IMR-90 (cell line): Measurements from ENCODE around the gene KATNAL2. TPM values are rescaled to one million over a fixed set of nuclear protein-coding genes. Genes with fewer than 3 reads are reported as not detected.

Source experiments
- ATAC-seq: fragments of 200-7000 bp; cut with Tn5 transposase; 2 replicates; pipeline ENCODE4 v1.9.1; 2020; ENCODE audit warnings: low read depth, mild to moderate bottlenecking, moderate library complexity
- BruUV-seq: library from RNA; stranded (reverse); fragments of 400-500 nt; replicated peaks from 2 replicates; lab custom pipeline; 2021; lab: Mats Ljungman, UMichigan
- CTCF ChIA-PET: fragments of 300-600 bp; formaldehyde crosslinking; extraction: SDS; loops from one replicate; lab custom pipeline; 2021; ENCODE audit warnings: antibody characterized with exemption; lab: Yijun Ruan, JAX
- POLR2A ChIA-PET: fragments of 300-600 bp; sonication (Branson Sonifier 250); formaldehyde crosslinking; loops from one replicate; lab custom pipeline; 2022; ENCODE audit warnings: antibody characterized with exemption; ENCODE audit not compliant: unreplicated experiment; lab: Charles Lee
- DNase-seq: peaks from one replicate; pipeline ENCODE4 v3.0.0; 2013
- H2AFZ ChIP-seq: replicated peaks from 2 replicates; pipeline ENCODE3; 2013; ENCODE audit warnings: low read length, mild to moderate bottlenecking; ENCODE audit not compliant: poor library complexity
- H2AK5ac ChIP-seq: 2 replicates; pipeline ENCODE4 v1.6.1; 2013; ENCODE audit warnings: low read depth, low read length, inconsistent platforms
- H2AK9ac ChIP-seq: replicated peaks from 2 replicates; pipeline ENCODE3; 2013; ENCODE audit warnings: mild to moderate bottlenecking, low read depth, low read length, moderate library complexity; ENCODE audit not compliant: poor library complexity
- H2BK120ac ChIP-seq: 2 replicates; pipeline ENCODE4 v1.6.1; 2013; ENCODE audit warnings: low read depth, low read length, inconsistent platforms
- H2BK15ac ChIP-seq: 3 replicates; pipeline ENCODE4 v1.6.1; 2013; ENCODE audit warnings: low read depth, low read length, inconsistent platforms
- H2BK20ac ChIP-seq: 2 replicates; pipeline ENCODE4 v1.6.1; 2013; ENCODE audit warnings: low read depth, mild to moderate bottlenecking, inconsistent platforms, low read length, moderate library complexity
- H2BK5ac ChIP-seq: 2 replicates; pipeline ENCODE4 v1.6.1; 2013; ENCODE audit warnings: mild to moderate bottlenecking, low read depth, low read length, inconsistent platforms; ENCODE audit not compliant: poor library complexity, severe bottlenecking
- H3K14ac ChIP-seq: replicated peaks from 2 replicates; pipeline ENCODE4 v1.6.1; 2013; ENCODE audit warnings: low read depth, low read length, inconsistent platforms
- H3K18ac ChIP-seq: 2 replicates; pipeline ENCODE4 v1.6.1; 2013; ENCODE audit warnings: low read depth, low read length, control low read depth
- H3K23ac ChIP-seq: 2 replicates; pipeline ENCODE4 v1.6.1; 2013; ENCODE audit warnings: low read depth, low read length, inconsistent platforms
- H3K27ac ChIP-seq: 2 replicates; pipeline ENCODE4 v1.5.1; 2013; ENCODE audit warnings: mild to moderate bottlenecking, control low read depth, low read length; ENCODE audit not compliant: insufficient read depth
- H3K27me3 ChIP-seq: 2 replicates; pipeline ENCODE4 v1.6.1; 2013; ENCODE audit warnings: low read length; ENCODE audit not compliant: control insufficient read depth, insufficient read depth
- H3K36me3 ChIP-seq: 2 replicates; pipeline ENCODE4 v1.6.1; 2013; ENCODE audit warnings: low read length, mixed read lengths; ENCODE audit not compliant: control insufficient read depth, insufficient read depth
- H3K4ac ChIP-seq: 2 replicates; pipeline ENCODE4 v1.6.1; 2013; ENCODE audit warnings: low read depth, low read length, inconsistent platforms
- H3K4me1 ChIP-seq: 2 replicates; pipeline ENCODE4 v1.6.1; 2013; ENCODE audit warnings: low read length, mixed read lengths; ENCODE audit not compliant: control insufficient read depth, insufficient read depth
- H3K4me2 ChIP-seq: 2 replicates; pipeline ENCODE4 v1.6.1; 2013; ENCODE audit warnings: low read depth, mild to moderate bottlenecking, control low read depth, low read length, moderate library complexity
- H3K4me3 ChIP-seq: 2 replicates; pipeline ENCODE4 v1.5.1; 2013; ENCODE audit warnings: low read depth, mild to moderate bottlenecking, control low read depth, low read length, moderate library complexity; ENCODE audit not compliant: insufficient read depth
- H3K56ac ChIP-seq: 2 replicates; pipeline ENCODE4 v1.6.1; 2013; ENCODE audit warnings: low read length, inconsistent platforms; ENCODE audit not compliant: insufficient read depth; ENCODE audit errors: extremely low read depth
- H3K79me1 ChIP-seq, 2 experiments: 2 replicates each; pipeline ENCODE4 v1.6.1; 2013; ENCODE audit warnings: low read length in 2 of 2, inconsistent platforms in 1 of 2, low read depth in 1 of 2
- H3K9ac ChIP-seq: 2 replicates; pipeline ENCODE4 v1.6.1; 2013; ENCODE audit warnings: low read depth, low read length, control low read depth
- H3K9me1 ChIP-seq: 2 replicates; pipeline ENCODE4 v1.6.1; 2013; ENCODE audit warnings: low read length, inconsistent platforms; ENCODE audit not compliant: insufficient read depth
- H3K9me3 ChIP-seq: 2 replicates; pipeline ENCODE4 v1.6.1; 2013; ENCODE audit warnings: low read length; ENCODE audit not compliant: control insufficient read depth, insufficient read depth
- H4K20me1 ChIP-seq: 2 replicates; pipeline ENCODE4 v1.6.1; 2013; ENCODE audit warnings: low read length, inconsistent platforms; ENCODE audit not compliant: insufficient read depth
- H4K5ac ChIP-seq: 2 replicates; pipeline ENCODE4 v1.6.1; 2013; ENCODE audit warnings: mild to moderate bottlenecking, low read depth, low read length, control low read depth
- H4K8ac ChIP-seq, 2 experiments: 2 replicates each; pipeline ENCODE4 v1.6.1; 2013; ENCODE audit warnings: low read depth in 2 of 2, low read length in 2 of 2, control low read depth in 1 of 2, inconsistent platforms in 1 of 2
- H4K91ac ChIP-seq: 2 replicates; pipeline ENCODE4 v1.6.1; 2013; ENCODE audit warnings: low read depth, low read length, inconsistent platforms; ENCODE audit not compliant: insufficient read depth
- CEBPB ChIP-seq: IDR thresholded peaks from 2 replicates; pipeline ENCODE4 v1.6.1; 2012; ENCODE audit warnings: low read depth, low read length, improper control_type of control experiment
- CHD1 ChIP-seq: IDR thresholded peaks from 2 replicates; pipeline ENCODE4 v1.6.1; 2012; ENCODE audit warnings: low read depth, low read length, improper control_type of control experiment
- CTCF ChIP-seq: conservative IDR thresholded peaks from 2 replicates; pipeline ENCODE4 v1.5.1; 2012; ENCODE audit warnings: mild to moderate bottlenecking, low read depth, low read length, improper control_type of control experiment
- ELK1 ChIP-seq: fragments of 150-350 bp; IDR thresholded peaks from 2 replicates; pipeline ENCODE4 v1.6.1; 2016; ENCODE audit warnings: low read depth, mild to moderate bottlenecking, low read length, moderate library complexity, borderline replicate concordance
- FOS ChIP-seq: fragments of 150-350 bp; IDR thresholded peaks from 2 replicates; pipeline ENCODE4 v1.6.1; 2016; ENCODE audit warnings: low read depth, low read length
- MAFK ChIP-seq: IDR thresholded peaks from 2 replicates; pipeline ENCODE4 v1.6.1; 2012; ENCODE audit warnings: low read depth, low read length, improper control_type of control experiment
- MXI1 ChIP-seq: IDR thresholded peaks from 2 replicates; pipeline ENCODE4 v1.6.1; 2012; ENCODE audit warnings: low read depth, mild to moderate bottlenecking, low read length, moderate library complexity, borderline replicate concordance
- RAD21 ChIP-seq: IDR thresholded peaks from 2 replicates; pipeline ENCODE4 v1.6.1; 2012; ENCODE audit warnings: low read length, improper control_type of control experiment
- SMC3 ChIP-seq: fragments of 150-350 bp; IDR thresholded peaks from 2 replicates; pipeline ENCODE4 v1.6.1; 2016; ENCODE audit warnings: low read depth, mild to moderate bottlenecking, antibody characterized with exemption, low read length, moderate library complexity
- USF2 ChIP-seq: fragments of 150-350 bp; IDR thresholded peaks from 2 replicates; pipeline ENCODE4 v1.6.1; 2017; ENCODE audit warnings: mild to moderate bottlenecking, antibody characterized with exemption, low read length, low read depth
- WGBS, 2 experiments: methylation state at CpG; one replicate each; pipeline versions ENCODE4 v1.1.5 to v1.1.7; 2013; ENCODE audit warnings: missing lambda C conversion rate in 2 of 2; ENCODE audit not compliant: insufficient read length in 1 of 2; ENCODE audit errors: extremely low coverage in 2 of 2; 5-methylcytosine and 5-hydroxymethylcytosine counted together
- dilution Hi-C: fragments of 300-500 bp; cut with HindIII; formaldehyde crosslinking; loops from one replicate; pipeline ENCODE4 v1.14.3; 2018; ENCODE audit warnings: low sequenced_read_pairs; ENCODE audit not compliant: unreplicated experiment
- in situ Hi-C: fragments of 300-500 bp; cut with MboI; formaldehyde crosslinking; loops from 3 replicates; pipeline ENCODE4 v1.14.3; 2019; ENCODE audit warnings: low sequenced_read_pairs, inconsistent platforms, mixed read lengths
- intact Hi-C: fragments of 100-400 bp; cut with micrococcal nuclease; formaldehyde crosslinking; loops from 2 replicates; pipeline ENCODE4 v1.10.0; 2022
- polyA plus RNA-seq, 3 experiments: library from polyadenylated mRNA; depleted of rRNA; stranded (reverse); fragments of >200 nt; gene quantifications; 2 replicates each; pipeline ENCODE4 v1.2.3, GENCODE V29; 2012; ENCODE audit warnings: low replicate concordance in 1 of 3
- total RNA-seq: library from RNA; depleted of rRNA; stranded (reverse); fragments of >200 nt; gene quantifications from 2 replicates; pipeline ENCODE4 v1.2.3, GENCODE V29; 2012

The KATNAL2 gene
- total and polyA plus RNA-seq, 2 of the 4 experiments (the other 2 are of a cell fraction), result 0.90 to 2.3 TPM

- no peak for TF ChIP-seq MXI1
Observed at GRCh38 chr18:47110492-47111274, 193.3 kb downstream of the KATNAL2 start (continued).

GRCh38 chr18:47113796-47114540 lies 196.6 kb downstream of the KATNAL2 start:
- in situ Hi-C loops (no loop called here), intact Hi-C loops (no loop called here), dilution Hi-C loops (no loop called here)
- Histone ChIP-seq H4K5ac (no peak overlapping the region), H2AK9ac (no peak overlapping the region), H2AFZ (no peak overlapping the region), H2BK15ac (no peak overlapping the region), H4K91ac (no peak overlapping the region), H3K4me1 (no peaks in the 10 kb centered on the region), H3K18ac (no peak overlapping the region), H2BK120ac (no peak overlapping the region), H3K9me1 (no peaks in the 10 kb centered on the region), H3K36me3 (peaks cover 25% of the 10 kb centered on the region), H2BK20ac (no peak overlapping the region), H3K56ac (no peak overlapping the region), H3K4me2 (no peak overlapping the region), H3K9ac (no peak overlapping the region), H3K9me3 (no peaks in the 10 kb centered on the region), H3K4ac (no peak overlapping the region), H3K79me1 (peaks cover 6% of the 10 kb centered on the region in 2 experiments; a peak in 1 of 4 replicates), H3K27ac (no peak overlapping the region), H2BK5ac (no peak overlapping the region), H2AK5ac (no peak overlapping the region), H3K23ac (no peak overlapping the region), H3K14ac (no peak overlapping the region), H3K4me3 (no peak overlapping the region), H4K8ac (no peak overlapping the region), H3K27me3 (no peaks in the 10 kb centered on the region), H4K20me1 (0 out of 2 replicates have a peak, but pooled peaks cover 3% of the 10 kb centered on the region)
- POLR2A ChIA-PET, result interaction anchor here (0.5 to 0.6 kb wide), 3 partner anchors 11 to 991 kb away, joined by 3 to 9 read pairs (median 3); no protein-coding TSS in a partner anchor
- peak; percentile 28 for DNase-seq
- peak; percentile 60 for ATAC-seq
- no CpG with 5 or more reads among the region's 2 CpGs for whole genome bisulfite sequencing, 2 experiments
- BruUV-seq, result no TSS peak
- CTCF ChIA-PET, result interaction anchor here (0.5 to 1.2 kb wide), 3 partner anchors 25 to 51 kb away, joined by 3 read pairs; partner anchors contain the start of gene HDHD2
- TF ChIP-seq CTCF, result no peak
- no peak for TF ChIP-seq ELK1
- no peak for TF ChIP-seq CEBPB
- no peak for TF ChIP-seq RAD21
- no peak for TF ChIP-seq USF2
- TF ChIP-seq SMC3, result no peak
- TF ChIP-seq FOS, result no peak
- no peak for TF ChIP-seq MAFK
- TF ChIP-seq MXI1, result no peak
- no peak for TF ChIP-seq CHD1
